HG03439 (cell line): ENCODE data around the gene SLC35A1.
"Not testable (repeated sequence)": the region's sequence is repeated elsewhere in the genome, so short reads cannot be mapped to it uniquely, and the experiment has no call there.

Experiments
- ATAC-seq: cut with Tn5 transposase; IDR thresholded peaks from one replicate; pipeline ENCODE4 v1.9.1; 2021; ENCODE audit warnings: mild to moderate bottlenecking, moderate library complexity; ENCODE audit not compliant: unreplicated experiment

The SLC35A1 gene

GRCh38 chr6:87472525-87473418 lies at the start of gene SLC35A1:
Gene SLC35A1, plus strand, starts transcription at chr6:87472974. Its CDS starts 30 bp downstream, at chr6:87473004.
- ATAC-seq: peak; percentile 96

GRCh38 chr6:87426789-87427188 lies 46.0 kb upstream of the SLC35A1 start:
- no peak for ATAC-seq

GRCh38 chr6:87430499-87430898 lies 42.3 kb upstream of the SLC35A1 start:
- ATAC-seq: no peak

- ATAC-seq: no peak
These were observed 41.5 kb upstream of the SLC35A1 start for GRCh38 chr6:87431263-87431662.

GRCh38 chr6:87436435-87436834 lies 36.3 kb upstream of the SLC35A1 start:
- no peak for ATAC-seq

- ATAC-seq: no peak
These were observed 31.1 kb upstream of the SLC35A1 start for GRCh38 chr6:87441711-87442110.

- ATAC-seq: no peak
These were observed 28.4 kb upstream of the SLC35A1 start for GRCh38 chr6:87444362-87444761.

GRCh38 chr6:87465051-87465450 lies 7.7 kb upstream of the SLC35A1 start:
- no peak for ATAC-seq

- ATAC-seq: peak; percentile 75
These were observed 687 bp downstream of the SLC35A1 start for GRCh38 chr6:87473419-87473903.

GRCh38 chr6:87481931-87482330 lies 9.2 kb downstream of the SLC35A1 start:
- no peak for ATAC-seq

GRCh38 chr6:87482366-87482765 lies 9.6 kb downstream of the SLC35A1 start:
- ATAC-seq: no peak

GRCh38 chr6:87483929-87484328 lies 11.2 kb downstream of the SLC35A1 start:
- ATAC-seq: no peak

GRCh38 chr6:87484491-87484890 lies 11.7 kb downstream of the SLC35A1 start:
- ATAC-seq: no peak

- ATAC-seq: no peak
These were observed 14.8 kb downstream of the SLC35A1 start for GRCh38 chr6:87487555-87487954.

GRCh38 chr6:87489326-87489725 lies 16.6 kb downstream of the SLC35A1 start:
- ATAC-seq: not testable (repeated sequence)

- no peak for ATAC-seq
These were observed 22.1 kb downstream of the SLC35A1 start for GRCh38 chr6:87494761-87495422.

GRCh38 chr6:87498048-87498447 lies 25.3 kb downstream of the SLC35A1 start:
- ATAC-seq: no peak

- no peak for ATAC-seq
These were observed 29.2 kb downstream of the SLC35A1 start for GRCh38 chr6:87501809-87502572.

- ATAC-seq: no peak
These were observed 31.7 kb downstream of the SLC35A1 start for GRCh38 chr6:87504441-87504840.

- no peak for ATAC-seq
These were observed 42.1 kb downstream of the SLC35A1 start for GRCh38 chr6:87514831-87515230.

GRCh38 chr6:87518453-87518852 lies 45.7 kb downstream of the SLC35A1 start:
- no peak for ATAC-seq
